SIG-M5 treated with dmso at 0.1 percent for 504 hours (cell line): Measurements from ENCODE around the gene NXF1.
"Not testable (repeated sequence)": the region's sequence is repeated elsewhere in the genome, so short reads cannot be mapped to it uniquely, and the experiment has no call there.

Experiments
- DNase-seq: peaks from one replicate; lab custom pipeline; 2025; ENCODE audit not compliant: unreplicated experiment; lab: John Stamatoyannopoulos, UW

Gene NXF1

DNA sequence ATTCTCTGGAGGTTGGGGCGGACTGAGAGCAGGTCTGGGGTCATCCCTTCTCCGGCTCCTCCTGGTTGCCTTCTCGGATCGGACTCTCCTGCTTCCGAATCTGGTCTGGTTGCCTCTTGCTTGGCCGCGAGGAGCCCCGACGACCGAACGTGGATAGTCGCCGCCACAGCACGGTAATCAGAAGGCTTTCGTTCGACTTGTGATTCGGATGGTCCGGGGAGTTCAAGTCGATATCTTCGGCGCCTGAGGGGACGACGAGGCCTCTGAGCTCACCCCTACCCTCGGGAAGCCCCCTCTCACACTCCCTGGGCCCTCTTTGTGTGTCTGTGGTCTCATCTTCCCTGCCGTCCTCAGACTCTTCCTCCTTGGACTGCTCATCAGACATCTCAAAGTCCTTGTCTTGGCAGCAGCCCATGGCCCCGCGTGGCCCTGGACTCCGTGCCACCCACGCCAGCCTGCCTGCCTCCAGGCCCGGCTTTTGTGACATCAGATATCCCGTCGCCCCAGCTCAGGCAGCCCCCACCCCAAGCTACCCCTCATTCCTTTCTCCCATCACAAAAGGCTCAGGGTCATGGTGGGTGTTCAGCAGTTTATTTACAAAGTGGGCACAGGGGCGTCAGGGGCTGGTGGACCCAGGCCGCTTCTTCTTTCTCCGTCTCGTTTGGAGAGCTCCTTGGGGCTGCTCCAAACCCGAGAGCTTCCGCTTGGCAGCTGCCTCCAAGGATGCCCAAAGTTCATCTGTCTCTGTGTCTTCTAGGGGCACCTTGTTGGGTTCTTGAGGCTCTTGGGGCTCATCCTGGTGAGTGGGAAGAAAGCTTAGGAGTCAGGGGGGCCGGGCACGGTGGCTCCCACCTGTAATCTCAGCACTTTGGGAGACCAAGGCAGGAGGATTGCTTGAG lies 27.3 kb upstream of the NXF1 start, which contains the start of gene TEX54:
Gene TEX54, minus strand, starts transcription at position 506 of the 899 bp plus-strand sequence.
- no peak for DNase-seq

DNA sequence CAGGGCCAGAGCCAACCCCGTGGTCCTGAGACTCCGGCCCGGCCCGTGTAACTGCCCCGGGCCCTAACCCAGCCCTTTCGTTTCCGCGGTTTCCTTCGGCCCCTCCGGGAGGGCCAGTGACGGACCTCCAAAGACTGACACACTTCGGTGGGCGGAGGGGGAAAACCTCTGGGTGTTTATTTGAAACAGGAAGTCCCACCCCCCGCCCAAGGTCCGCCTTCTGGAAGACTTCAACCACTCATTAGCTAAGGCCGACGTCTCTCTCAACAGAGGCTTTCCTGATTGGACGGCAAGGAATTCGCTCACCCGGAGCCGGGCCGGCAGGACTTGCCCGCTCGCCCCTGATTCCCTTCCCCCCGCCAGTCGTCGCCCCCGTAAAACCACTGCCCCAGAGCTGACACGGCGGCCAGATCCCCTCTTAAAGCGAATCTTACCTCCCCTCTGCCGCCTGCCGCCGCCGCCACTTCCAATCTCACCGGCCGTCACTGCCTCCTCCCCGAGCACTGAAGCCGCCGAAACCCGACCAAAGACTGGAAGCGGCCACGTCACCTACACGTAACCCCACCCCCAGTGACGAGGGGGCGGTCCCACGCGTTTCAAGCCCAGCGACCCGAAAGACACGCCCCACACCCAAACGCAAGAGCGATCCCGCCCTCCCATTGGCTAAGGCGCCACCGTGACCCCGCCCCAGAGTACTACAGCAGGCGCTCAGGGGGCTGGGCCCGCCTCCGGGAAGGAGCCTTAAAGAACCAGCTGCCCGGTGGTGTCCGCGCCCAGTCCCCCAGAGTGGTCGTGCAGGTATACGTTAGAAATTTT lies 26.5 kb upstream of the NXF1 start, which contains the start of gene STX5:
Gene STX5, minus strand, starts transcription at position 532 of the 816 bp plus-strand sequence. CDS start 808 bp downstream, outside the sequence.
- DNase-seq = peak; percentile 96

DNA sequence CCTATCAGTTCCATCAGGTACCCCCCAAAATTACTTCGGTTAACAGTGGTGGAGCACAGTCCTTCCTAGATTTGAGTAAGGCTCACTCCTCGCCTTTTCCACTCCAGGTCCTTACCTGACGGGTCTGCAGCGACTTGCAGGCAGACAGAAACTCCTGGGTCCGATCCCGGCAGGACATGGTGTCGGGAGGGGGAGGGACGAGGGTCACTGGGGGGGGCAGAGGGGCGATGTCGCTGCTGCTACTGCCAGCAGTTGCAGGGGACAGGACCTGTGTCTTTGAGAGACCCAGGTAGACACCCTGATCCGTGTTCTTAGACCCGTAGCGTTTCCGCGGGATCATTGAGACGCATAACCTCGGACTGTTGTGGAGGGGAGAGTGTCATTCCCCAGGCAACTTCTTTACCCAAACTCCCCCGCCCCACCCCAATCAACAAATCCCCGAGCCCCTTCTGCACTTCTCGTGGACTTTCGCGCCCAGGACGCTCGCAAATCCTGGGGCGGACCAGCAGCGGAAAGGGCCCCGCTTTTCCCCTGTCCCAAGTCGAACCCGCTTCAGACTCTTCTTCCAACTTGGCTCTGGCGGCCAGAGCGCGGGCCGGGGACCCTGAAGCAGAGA lies 25.8 kb upstream of the NXF1 start:
- peak; percentile 65 for DNase-seq

DNA sequence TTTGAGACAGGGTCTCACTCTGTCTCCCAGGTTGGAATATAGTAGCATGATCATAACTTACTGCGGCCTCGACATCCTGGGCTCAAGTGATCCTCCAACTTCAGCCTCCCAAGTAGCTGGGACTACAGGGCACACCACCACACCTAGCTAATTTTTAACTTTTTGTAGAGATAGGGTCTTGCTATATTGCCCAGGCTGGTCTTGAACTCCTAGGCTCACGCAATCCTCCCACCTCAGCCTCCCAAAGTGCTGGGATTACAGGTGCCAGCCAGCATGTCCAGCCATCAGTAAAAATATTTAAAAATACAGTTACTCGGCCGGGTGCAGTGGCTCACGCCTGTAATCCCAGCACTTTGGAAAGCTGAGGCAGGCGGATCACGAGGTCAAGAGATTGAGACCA lies 22.9 kb upstream of the NXF1 start:
- DNase-seq = not testable (repeated sequence)

DNA sequence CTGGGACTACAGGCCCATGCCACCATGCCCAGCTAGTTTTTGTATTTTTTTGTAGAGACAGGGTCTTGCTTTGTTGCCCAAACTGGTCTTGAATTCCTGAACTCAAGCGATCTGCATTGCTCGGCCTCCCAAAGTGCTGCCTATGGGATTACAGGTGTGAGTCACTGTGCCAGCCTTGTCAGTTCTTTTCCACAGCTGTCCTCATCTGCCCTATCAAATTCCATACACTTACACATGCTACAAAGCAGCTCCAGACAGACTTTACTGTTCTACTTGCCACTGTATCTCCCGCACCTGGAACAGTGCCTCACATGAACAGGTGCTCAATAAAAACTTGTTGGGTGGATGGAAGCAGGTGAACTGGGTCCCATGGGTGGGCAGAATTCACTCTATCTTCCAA lies 18.4 kb upstream of the NXF1 start:
- no peak for DNase-seq

DNA sequence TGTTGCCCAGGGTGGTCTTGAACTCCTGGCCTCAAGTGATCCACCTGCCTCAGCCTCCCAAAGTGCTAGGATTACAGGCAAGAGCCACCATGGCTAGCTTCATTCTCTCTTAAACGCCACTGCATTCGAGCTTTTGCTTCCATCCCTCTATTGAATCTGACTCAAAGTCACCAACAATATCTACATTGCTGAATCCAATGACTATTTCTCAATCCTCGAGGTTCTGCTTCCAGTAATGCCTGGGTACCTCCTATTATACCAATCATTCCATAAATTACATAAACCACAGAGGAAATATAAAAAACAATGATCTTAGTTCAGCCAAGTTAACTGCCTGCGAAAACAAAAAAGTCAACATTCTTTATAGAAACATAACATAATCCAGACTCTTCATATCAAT lies 11.9 kb upstream of the NXF1 start:
- no peak for DNase-seq

DNA sequence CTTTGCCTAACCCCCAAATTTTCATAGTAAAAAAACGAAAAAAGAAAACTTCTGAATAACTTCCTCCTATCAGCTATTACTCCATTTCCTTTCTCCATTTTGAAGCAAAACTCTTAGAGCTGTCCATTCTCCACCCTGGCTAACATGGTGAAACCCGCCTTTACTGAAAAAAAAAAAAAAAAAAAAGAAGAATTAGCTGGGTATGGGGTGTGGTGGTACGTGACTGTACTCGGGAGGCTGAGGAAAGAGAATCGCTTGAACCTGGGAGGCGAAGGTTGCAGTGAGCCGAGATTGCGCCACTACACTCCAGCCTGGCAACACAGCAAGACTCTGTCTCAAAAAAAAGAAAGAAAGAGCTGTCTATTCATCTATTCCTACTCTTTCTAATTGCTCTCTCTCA lies 11.3 kb upstream of the NXF1 start:
- DNase-seq = peak; percentile 89

DNA sequence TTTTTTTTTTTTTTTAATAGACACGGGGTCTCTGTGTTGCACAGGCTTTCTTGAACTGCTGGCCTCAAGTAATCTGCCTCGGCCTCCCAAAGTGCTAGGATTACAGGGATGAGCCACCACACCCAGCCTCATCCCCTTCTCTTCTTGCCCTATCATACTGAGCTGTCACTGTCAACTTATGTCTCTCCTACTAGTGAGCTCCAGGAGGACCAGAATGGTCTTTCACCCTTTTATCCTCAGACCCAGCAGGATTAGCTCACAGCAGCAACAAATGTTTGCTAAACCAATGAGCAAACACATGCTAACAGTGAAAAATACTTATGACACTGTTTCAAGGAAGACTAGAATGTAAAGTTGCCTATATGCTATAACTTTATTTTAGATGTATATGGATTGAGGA lies 6.4 kb upstream of the NXF1 start:
- DNase-seq = no peak

DNA sequence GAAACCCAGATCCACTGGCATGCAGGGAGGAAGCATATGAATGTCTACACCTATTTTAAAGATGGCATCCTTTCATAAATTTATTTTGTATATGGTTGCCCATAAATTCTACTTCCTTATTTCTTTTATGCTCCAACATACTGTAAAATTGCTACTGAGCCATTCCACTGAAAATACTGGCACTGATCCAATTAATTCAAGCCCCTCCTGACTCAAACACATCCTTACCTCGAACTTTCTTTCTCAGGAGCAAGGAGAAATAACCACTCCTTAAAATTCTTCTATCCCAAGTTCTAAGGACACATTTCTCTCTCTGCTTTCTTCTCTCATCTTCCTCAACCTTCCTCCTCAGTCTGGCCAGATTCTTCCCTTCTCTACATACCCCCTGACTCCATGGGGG lies 5.5 kb upstream of the NXF1 start:
- DNase-seq = no peak

DNA sequence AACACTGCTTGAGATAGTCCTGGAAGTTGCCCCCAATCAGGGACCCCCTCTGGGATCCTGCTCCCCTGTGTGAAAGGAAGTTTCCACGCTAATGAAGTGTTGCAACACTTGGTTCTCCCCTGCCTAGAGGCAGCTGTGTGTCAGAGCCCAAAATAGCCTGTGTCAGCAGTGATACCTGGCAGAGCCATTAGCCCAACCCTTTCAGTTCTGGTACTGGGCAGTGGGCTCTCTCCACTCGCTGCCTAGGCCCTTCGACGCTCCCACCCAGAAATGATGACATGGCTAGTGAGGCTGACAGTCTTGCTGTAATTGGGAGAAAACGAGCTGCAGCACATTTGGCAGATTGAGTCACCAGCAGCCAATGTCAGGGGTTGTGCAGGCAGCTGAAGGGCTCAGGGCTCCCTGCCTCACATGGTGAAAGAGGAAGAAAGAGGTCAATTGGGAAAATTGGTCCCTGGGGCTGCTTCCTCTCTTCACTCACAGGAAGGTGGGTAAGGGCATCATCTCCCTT lies 1.4 kb upstream of the NXF1 start:
- peak; percentile 82 for DNase-seq

DNA sequence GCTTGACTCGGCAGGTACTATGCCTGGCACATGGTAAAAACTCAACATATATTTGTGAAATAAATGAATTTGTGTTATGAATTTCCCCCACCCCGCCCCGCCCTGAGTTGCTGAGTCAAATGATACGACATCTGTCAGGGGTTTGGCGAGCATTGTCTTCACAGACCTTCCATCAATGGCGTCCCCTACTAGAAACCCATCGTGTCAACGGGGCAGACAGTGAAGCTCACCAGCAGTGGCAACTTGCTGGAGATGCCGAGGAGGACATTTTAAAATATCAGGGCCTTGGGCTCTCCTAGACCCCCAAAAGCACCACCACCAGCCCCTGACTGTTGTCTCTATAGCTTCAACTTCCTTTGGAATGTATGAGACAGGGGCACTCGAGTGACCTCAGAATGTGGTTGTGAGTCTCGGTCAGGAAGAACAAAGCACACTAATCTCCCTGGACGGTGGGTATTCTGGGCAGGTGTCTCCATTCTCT lies 761 bp upstream of the NXF1 start:
- peak; percentile 20 for DNase-seq

DNA sequence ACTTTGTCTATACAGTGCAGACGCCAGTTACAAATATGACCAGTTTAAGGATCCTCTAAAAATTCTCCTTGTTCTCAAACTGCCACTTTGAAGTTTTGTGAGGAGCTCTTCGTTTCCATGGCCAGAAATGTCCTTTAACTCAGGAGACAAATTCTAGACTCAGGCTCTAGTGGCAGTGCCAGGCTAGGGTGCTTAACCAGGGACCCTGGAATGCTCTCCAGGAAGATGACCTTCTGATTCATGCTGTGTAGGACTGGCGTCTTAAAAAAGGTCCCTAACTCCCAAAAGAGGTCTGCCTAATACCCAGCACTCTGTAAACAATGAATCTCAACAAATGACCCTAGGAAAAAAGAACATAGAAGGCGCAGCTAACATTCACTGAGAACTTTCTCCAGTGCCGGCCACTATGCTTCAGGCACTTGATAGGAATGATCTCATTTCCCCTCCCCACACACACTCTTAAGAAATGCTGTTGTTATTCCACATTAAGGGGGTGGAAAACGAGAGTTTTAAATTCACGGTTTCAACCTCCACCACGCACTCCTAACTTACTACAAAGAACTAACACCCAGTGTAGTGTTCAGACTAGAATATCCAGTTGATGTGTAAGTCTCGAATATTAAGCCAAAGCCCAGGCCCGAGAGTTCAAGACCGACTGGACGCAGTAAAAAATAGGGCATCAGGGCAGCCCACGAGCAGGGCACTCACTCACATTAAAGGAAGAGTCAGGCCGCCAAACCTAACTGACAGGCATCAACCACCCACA lies 747 bp downstream of the NXF1 start:
- no peak for DNase-seq

DNA sequence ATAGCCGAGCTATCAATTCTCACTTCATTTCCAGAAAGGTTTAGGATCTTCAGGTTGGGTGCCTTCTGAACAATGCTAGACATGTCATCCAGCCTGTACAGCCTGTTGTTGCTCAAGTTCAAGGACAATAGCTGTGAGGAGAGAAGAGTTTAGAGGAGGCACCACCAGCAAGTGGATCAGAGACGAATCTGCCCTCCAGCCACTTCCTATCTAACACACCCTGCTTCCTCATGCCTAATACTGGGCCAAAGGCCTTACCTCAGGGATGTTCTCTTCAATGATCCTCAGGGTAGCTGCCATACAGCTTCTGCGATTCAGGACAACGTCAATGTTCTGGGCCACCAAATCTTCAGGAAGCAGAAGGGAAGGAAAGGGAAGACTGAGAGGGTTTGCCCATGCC lies 4.2 kb downstream of the NXF1 start:
- no peak for DNase-seq

DNA sequence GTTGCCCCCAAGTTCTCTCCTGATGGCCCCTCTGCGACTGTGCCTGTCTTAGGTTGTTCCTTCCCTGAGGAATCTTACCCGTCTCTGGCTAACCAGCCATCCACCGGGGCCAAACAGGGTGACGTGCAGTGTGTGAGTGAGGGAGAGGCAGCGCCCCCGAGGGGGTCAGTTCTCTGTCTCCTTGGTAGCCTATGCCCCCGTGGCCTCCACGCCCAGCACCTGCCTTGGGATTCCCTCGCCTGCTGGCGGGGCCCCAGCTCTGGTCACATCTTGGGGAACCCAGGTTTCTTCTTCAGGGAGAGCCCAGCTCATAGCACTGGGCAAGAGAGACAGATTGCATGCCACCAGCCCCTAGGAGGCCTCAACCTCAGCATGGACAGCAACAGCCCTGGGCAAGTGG lies 5.8 kb downstream of the NXF1 start:
- no peak for DNase-seq

DNA sequence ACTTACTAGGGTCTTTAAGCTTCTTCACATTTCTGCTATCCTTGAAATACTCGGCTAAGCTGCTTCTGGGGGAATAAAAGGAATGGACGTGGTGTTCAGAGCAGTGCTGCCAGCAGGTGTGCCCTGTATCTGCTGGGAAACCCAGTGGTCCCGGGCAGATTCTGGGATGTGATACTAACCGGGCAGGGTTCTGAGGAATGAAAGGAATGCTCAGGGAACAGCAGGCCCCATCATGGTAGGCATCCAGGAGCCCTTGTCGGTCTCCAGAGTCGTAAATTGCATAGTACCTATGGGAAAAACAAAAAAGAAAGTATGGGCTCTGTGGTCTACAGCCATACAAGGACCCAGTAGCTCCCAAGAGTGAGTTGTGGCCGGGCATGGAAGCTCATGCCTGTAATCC lies 9.0 kb downstream of the NXF1 start:
- no peak for DNase-seq

DNA sequence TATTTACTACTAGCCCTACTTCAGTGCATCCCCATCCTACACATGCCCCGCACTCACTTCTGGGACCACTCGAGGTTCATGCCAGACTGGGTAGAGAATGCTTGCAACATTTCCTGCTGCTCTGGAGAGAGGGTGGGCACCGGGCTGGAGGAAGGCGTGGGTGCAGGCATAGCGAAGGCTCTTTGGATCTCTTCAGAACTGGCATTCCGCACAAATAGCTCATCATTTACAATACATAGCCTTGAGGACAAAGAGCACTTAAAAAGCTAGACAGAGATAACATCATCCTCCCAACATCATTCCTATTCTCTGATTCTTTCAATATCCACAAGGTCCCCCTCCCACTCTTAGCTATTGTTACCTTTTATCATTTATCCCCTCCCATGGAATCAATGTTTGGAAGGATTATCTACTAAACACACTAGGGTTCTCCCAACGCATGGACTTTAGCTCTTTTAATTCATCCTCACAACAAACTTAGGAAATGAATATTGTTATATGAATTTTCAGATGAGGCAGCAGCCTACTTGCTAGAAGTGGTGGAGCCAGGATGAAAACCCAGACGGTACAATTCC lies 11.0 kb downstream of the NXF1 start:
- DNase-seq = no peak

DNA sequence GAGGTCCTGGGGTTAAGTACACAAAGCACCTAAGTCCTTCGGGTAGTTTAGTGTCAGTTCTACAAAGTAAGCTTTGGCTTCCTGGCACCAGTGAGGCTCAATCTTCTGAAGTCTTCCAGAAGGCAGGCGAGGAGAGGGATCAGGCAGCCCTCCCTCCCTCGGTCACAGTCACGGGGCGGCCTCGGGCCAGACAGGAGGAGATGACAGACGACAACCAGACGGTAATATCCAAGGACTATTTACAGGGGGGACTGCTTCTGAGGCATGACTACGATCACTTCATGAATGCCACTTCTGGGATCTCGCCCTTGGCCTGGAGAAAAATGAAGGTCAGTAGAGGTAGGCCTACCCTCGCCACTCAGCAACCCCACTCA lies 13.1 kb downstream of the NXF1 start:
- DNase-seq = no peak

DNA sequence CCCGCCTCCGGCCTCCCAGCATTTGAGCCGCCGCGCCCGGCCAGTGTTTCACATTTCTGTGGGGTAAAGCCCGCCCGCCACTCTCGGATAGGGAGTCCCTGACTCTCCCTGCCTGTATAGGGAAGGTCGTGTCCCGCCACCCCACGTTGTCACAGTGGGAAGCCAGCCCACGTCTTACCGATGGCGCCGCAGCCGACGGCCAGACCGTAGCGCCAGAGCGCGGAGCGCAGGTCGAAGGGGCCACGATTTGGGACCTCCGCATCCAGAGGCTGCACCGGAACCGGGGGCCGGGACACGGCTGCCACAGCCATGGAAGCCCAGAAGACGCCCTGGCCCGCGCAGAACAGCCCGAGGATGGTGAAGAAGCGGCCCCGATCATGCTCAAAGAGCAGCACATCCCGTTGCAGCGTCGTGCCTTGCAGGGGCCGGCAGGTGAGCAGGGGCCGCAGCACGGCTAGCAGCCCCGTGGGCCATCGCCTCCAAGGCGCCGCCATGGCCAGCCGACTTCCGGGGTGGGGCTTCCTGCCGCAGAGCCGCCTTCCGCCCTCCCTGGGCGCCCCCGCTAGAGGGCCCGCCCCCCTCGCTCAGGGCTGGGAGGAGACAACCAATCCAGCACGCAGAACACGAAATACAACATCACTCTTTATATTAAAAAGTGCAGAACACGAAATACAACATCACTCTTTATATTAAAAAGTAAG lies 13.6 kb downstream of the NXF1 start, which contains the start of gene TMEM223:
Gene TMEM223, minus strand, starts transcription at position 506 of the 701 bp plus-strand sequence. Its CDS starts 12 bp downstream, at position 494.
- DNase-seq = peak; percentile 78

DNA sequence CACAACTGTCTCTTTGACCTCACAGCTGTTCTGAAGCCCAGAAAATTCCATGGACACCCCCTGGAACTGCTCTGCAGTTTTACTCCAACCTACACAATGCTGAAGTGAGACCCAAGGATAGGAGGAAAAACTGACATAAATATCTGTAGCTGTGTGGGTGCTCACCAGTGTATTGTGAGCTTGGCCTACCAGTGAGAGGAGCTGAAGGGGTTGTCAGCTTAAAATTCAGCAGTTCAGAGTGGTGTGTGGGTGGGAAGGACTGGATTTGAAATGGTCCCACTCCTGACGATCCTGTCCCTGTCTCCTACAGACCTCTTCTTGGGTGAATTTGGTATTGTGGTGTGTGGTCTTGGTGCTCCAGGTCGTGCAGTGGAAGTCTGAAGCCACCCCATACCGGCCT lies 15.7 kb downstream of the NXF1 start:
- no peak for DNase-seq
